Measurements from ENCODE around the gene HPCA. TPM values are rescaled to one million over a fixed set of nuclear protein-coding genes. Genes with fewer than 3 reads are reported as not detected.

The HPCA gene
- total and polyA plus RNA-seq, 2 of the 13 experiments (the other 11 are each of a cell fraction or from before 2014, with no cell fraction given): not detected

DNA sequence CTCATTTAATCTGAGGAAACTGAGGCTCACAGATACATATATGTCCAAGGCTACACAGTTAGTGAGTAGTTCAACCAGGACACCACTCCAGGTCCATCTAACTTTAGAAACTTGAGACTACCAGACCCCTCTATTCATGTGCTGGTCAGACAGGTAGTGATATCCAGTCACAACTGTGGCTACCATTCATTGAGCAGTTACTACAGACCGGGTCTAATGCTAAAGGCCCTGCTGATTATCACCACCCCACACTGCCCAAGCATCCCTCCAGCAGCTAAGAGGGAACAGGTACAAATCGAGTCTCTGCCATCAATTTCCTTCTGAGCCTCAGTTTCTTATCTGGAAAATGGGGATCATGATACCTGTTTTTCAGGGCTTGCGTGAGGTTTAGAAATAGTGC lies 5.3 kb downstream of the HPCA start:
- BruUV-seq (replicated peaks): no TSS peak
- ATAC-seq (no peak), FAIRE-seq (no peak), DNase-seq (ENCODE audit: low spot score) (no peak)
- H4K20me1 ChIP-seq (ENCODE audit: insufficient read depth, low read length): 0 out of 2 replicates have a peak, but pooled peaks cover 2% of the 10 kb centered on the region
- H3K9me3 ChIP-seq (ENCODE audit: low read length): no peaks in the 10 kb centered on the region
- CTCF ChIA-PET (ENCODE audit: low intra/inter-chr PET ratio, low total read pairs): no interaction called here
- H3K27me3 ChIP-seq (ENCODE audit: control insufficient read depth in 1 of 2, insufficient read depth in 2 of 2, low read length in 2 of 2): peaks cover 7 to 62% of the 10 kb centered on the region in 2 experiments; a peak in 3 of 5 replicates
- TF ChIP-seq NBN (conservative IDR thresholded peaks at IDR 0.05) (no peak), PRPF4 (IDR thresholded peaks at IDR 0.05; ENCODE audit: low read depth, low read length, poor library complexity, severe bottlenecking) (no peak), NFATC3 (CRISPR knock-in tag; IDR thresholded peaks at IDR 0.05) (no peak), ZNF773 (CRISPR knock-in tag; IDR thresholded peaks at IDR 0.05; ENCODE audit: borderline replicate concordance) (no peak), ZNF20 (CRISPR knock-in tag; IDR thresholded peaks at IDR 0.05) (no peak), ASH2L (IDR thresholded peaks at IDR 0.05; ENCODE audit: insufficient read length, low read depth, low read length) (no peak), ZNF598 (CRISPR knock-in tag; IDR thresholded peaks at IDR 0.05; ENCODE audit: borderline replicate concordance) (no peak), ZNF569 (CRISPR knock-in tag; IDR thresholded peaks at IDR 0.05; ENCODE audit: borderline replicate concordance) (no peak), PAF1 (CRISPR knock-in tag; IDR thresholded peaks at IDR 0.05) (no peak), ZNF772 (CRISPR knock-in tag; IDR thresholded peaks at IDR 0.05) (no peak), ZSCAN25 (CRISPR knock-in tag; IDR thresholded peaks at IDR 0.05) (no peak)
- TF ChIP-seq, protein P1, sequence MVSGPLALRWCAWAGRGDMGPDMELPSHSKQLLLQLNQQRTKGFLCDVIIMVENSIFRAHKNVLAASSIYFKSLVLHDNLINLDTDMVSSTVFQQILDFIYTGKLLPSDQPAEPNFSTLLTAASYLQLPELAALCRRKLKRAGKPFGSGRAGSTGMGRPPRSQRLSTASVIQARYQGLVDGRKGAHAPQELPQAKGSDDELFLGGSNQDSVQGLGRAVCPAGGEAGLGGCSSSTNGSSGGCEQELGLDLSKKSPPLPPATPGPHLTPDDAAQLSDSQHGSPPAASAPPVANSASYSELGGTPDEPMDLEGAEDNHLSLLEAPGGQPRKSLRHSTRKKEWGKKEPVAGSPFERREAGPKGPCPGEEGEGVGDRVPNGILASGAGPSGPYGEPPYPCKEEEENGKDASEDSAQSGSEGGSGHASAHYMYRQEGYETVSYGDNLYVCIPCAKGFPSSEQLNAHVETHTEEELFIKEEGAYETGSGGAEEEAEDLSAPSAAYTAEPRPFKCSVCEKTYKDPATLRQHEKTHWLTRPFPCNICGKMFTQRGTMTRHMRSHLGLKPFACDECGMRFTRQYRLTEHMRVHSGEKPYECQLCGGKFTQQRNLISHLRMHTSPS (CRISPR knock-in tag; IDR thresholded peaks at IDR 0.05; ENCODE audit: low read depth): no peak
- TF ChIP-seq, protein P2, sequence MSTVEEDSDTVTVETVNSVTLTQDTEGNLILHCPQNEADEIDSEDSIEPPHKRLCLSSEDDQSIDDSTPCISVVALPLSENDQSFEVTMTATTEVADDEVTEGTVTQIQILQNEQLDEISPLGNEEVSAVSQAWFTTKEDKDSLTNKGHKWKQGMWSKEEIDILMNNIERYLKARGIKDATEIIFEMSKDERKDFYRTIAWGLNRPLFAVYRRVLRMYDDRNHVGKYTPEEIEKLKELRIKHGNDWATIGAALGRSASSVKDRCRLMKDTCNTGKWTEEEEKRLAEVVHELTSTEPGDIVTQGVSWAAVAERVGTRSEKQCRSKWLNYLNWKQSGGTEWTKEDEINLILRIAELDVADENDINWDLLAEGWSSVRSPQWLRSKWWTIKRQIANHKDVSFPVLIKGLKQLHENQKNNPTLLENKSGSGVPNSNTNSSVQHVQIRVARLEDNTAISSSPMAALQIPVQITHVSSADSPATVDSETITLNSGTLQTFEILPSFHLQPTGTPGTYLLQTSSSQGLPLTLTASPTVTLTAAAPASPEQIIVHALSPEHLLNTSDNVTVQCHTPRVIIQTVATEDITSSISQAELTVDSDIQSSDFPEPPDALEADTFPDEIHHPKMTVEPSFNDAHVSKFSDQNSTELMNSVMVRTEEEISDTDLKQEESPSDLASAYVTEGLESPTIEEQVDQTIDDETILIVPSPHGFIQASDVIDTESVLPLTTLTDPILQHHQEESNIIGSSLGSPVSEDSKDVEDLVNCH (CRISPR knock-in tag; IDR thresholded peaks at IDR 0.05): no peak
- H3K36me3 ChIP-seq (replicated peaks in 1 of 2; ENCODE audit: control insufficient read depth in 1 of 2, insufficient read depth in 2 of 2, low read length in 2 of 2): no peaks in the 10 kb centered on the region
- WGBS (ENCODE audit: low lambda C conversion rate): 33% methylated on average over 3 of the region's 3 CpGs
- no peaks in the 10 kb centered on the region for H3K4me1 ChIP-seq (ENCODE audit: insufficient read depth, low read length)
- POLR2A ChIA-PET: no interaction called here
- in situ Hi-C loops (cut with HindIII; ENCODE audit: extremely low pct_ligation_motif_present, low pct_unique_long_range_greater_than_20kb) (no loop called here), intact Hi-C loops (cut with micrococcal nuclease; ENCODE audit: unreplicated experiment) (no loop called here)
- no peak overlapping the region for H3K9ac ChIP-seq (ENCODE audit: insufficient read depth, low read depth, low read length)
- no peaks in the 10 kb centered on the region for H3K79me2 ChIP-seq (ENCODE audit: insufficient read depth, low read length)
- H3K27ac ChIP-seq (ENCODE audit: extremely low read length, insufficient read depth, low read length): no peak overlapping the region
- no peak overlapping the region for H3K4me2 ChIP-seq (ENCODE audit: low read depth, low read length)
- no peak overlapping the region for H3K4me3 ChIP-seq (replicated peaks in 1 of 3; ENCODE audit: insufficient read depth in 1 of 3, low read depth in 2 of 3, low read length in 3 of 3)
- no peak overlapping the region for H2AFZ ChIP-seq (ENCODE audit: low read length)
